K562 (cell line): ENCODE results near the gene GRAMD4. TPM values are rescaled to one million over a fixed set of nuclear protein-coding genes. Genes with fewer than 3 reads are reported as not detected.
A peak's percentile ranks its signal among the peaks of the same experiment; 100 is the strongest.

Experiments used
- ATAC-seq: fragments of 200-7000 bp; cut with Tn5 transposase; 3 replicates; pipeline ENCODE4 v1.9.1; 2020; ENCODE audit warnings: moderate library complexity
- BruUV-seq: library from RNA; stranded (reverse); fragments of 400-500 nt; replicated peaks from 2 replicates; lab custom pipeline; 2021; lab: Mats Ljungman, UMichigan
- CTCF ChIA-PET: fragments of 300-600 bp; formaldehyde crosslinking; extraction: SDS; loops from one replicate; lab custom pipeline; 2021; ENCODE audit warnings: low intra/inter-chr PET ratio; lab: Yijun Ruan, JAX
- POLR2A ChIA-PET: fragments of 300-600, 350-650 bp; sonication (Branson Sonifier 250); formaldehyde crosslinking; extraction: SDS; loops from one replicate; lab custom pipeline; 2021; ENCODE audit warnings: antibody characterized with exemption, inconsistent platforms; lab: Yijun Ruan, JAX
- DNase-seq, 4 experiments: peaks; one replicate each; pipeline versions ENCODE4 v3.0.0 to v3.0.0-alpha.2; 2011 to 2018; ENCODE audit warnings: low spot score in 3 of 4, mixed read lengths in 3 of 4; ENCODE audit errors: extremely low read depth in 1 of 4
- FAIRE-seq: peaks from 2 replicates; lab custom pipeline; 2011; peaks lifted over from hg19 to GRCh38; lab: Jason Lieb, UNC
- H2AFZ ChIP-seq: 2 replicates; pipeline ENCODE4 v1.6.0; 2011; ENCODE audit warnings: low read depth, low read length, control low read depth, inconsistent platforms
- H3K27ac ChIP-seq: fragments of 200-600 bp; 3 replicates; pipeline ENCODE4 v1.8.0; 2011; ENCODE audit warnings: low read depth, mild to moderate bottlenecking, control low read depth, inconsistent platforms, low read length, moderate library complexity, mixed read lengths; ENCODE audit errors: extremely low read depth
- H3K27me3 ChIP-seq, 2 experiments: fragments of 300-600 bp in 1 of 2; 2 replicates in 1 of 2; 3 replicates in 1 of 2; pipeline versions ENCODE4 v1.6.0 to v1.8.0; 2011; ENCODE audit warnings: inconsistent platforms in 2 of 2, low read length in 2 of 2, mild to moderate bottlenecking in 1 of 2, mixed read lengths in 1 of 2, moderate library complexity in 1 of 2; ENCODE audit not compliant: control insufficient read depth in 2 of 2, insufficient read depth in 2 of 2
- H3K36me3 ChIP-seq: fragments of 300-600 bp; 3 replicates; pipeline ENCODE4 v1.8.0; 2011; ENCODE audit warnings: mild to moderate bottlenecking, low read length, inconsistent platforms; ENCODE audit not compliant: control insufficient read depth, insufficient read depth
- H3K4me1 ChIP-seq, 2 experiments: fragments of 200-600 bp in 1 of 2; replicated peaks in 1 of 2; 2 replicates in 1 of 2; 3 replicates in 1 of 2; pipeline versions ENCODE4 v1.5.1 to v1.8.0; 2011; ENCODE audit warnings: inconsistent platforms in 2 of 2, low read length in 2 of 2, mild to moderate bottlenecking in 1 of 2, mixed read lengths in 1 of 2, moderate library complexity in 1 of 2; ENCODE audit not compliant: control insufficient read depth in 2 of 2, insufficient read depth in 2 of 2
- H3K4me2 ChIP-seq: 2 replicates; pipeline ENCODE4 v1.6.1; 2011; ENCODE audit warnings: low read length, control low read depth, inconsistent platforms, mixed read lengths; ENCODE audit not compliant: insufficient read depth
- H3K4me3 ChIP-seq: fragments of 200-600 bp; sonication (generic), shearing (Covaris generic); 2 replicates; pipeline ENCODE4 v1.5.1; 2016; ENCODE audit warnings: control low read depth, inconsistent platforms
- H3K79me2 ChIP-seq: fragments of 200-600 bp; 3 replicates; pipeline ENCODE4 v1.8.0; 2011; ENCODE audit warnings: low read length, inconsistent platforms; ENCODE audit not compliant: control insufficient read depth, insufficient read depth
- H3K9ac ChIP-seq, 2 experiments: 2 replicates each; pipeline versions ENCODE4 v1.6.0 to v1.6.1; 2011; ENCODE audit warnings: low read depth in 2 of 2, low read length in 2 of 2, control low read depth in 1 of 2, inconsistent platforms in 1 of 2, mild to moderate bottlenecking in 1 of 2, mixed read lengths in 1 of 2; ENCODE audit not compliant: insufficient read depth in 1 of 2
- H3K9me1 ChIP-seq: one replicate; pipeline ENCODE4 v1.6.0; 2011; ENCODE audit warnings: inconsistent platforms, mild to moderate bottlenecking, low read length, moderate library complexity; ENCODE audit not compliant: control insufficient read depth, insufficient read depth
- H3K9me3 ChIP-seq: replicated peaks from 2 replicates; pipeline ENCODE4 v1.5.1; 2011; ENCODE audit warnings: low read depth, low read length, inconsistent platforms; ENCODE audit not compliant: control insufficient read depth, insufficient read depth
- H4K20me1 ChIP-seq: replicated peaks from 2 replicates; pipeline ENCODE4 v1.6.1; 2011; ENCODE audit warnings: low read length, inconsistent platforms, mixed read lengths; ENCODE audit not compliant: control insufficient read depth, insufficient read depth
- E2F8 ChIP-seq: fragments of 450-650 bp; IDR thresholded peaks from 2 replicates; pipeline ENCODE4 v1.7.1; 2018; ENCODE audit warnings: mild to moderate bottlenecking, low read depth; ENCODE audit not compliant: partially characterized antibody
- GTF2A2 ChIP-seq: IDR thresholded peaks from 2 replicates; pipeline ENCODE4 v1.6.1; 2016; ENCODE audit warnings: mild to moderate bottlenecking, missing genetic modification characterization, missing compliant biosample characterization
- HDAC3 ChIP-seq: fragments of 450-650 bp; IDR thresholded peaks from 2 replicates; pipeline ENCODE4 v1.6.1; 2018; ENCODE audit warnings: borderline replicate concordance, mild to moderate bottlenecking, moderate library complexity; ENCODE audit not compliant: partially characterized antibody
- KDM1A ChIP-seq, 2 experiments: fragments of 450-650 bp; IDR thresholded peaks; 2 replicates each; pipeline ENCODE4 v1.6.1; 2016; ENCODE audit warnings: mild to moderate bottlenecking in 2 of 2
- MTA3 ChIP-seq: fragments of 450-650 bp; formaldehyde crosslinking; IDR thresholded peaks from 2 replicates; pipeline ENCODE4 v1.6.1; 2017; ENCODE audit warnings: mild to moderate bottlenecking, borderline replicate concordance
- MXD1 ChIP-seq: fragments of 250-450 bp; sonication (Bioruptor Pico); IDR thresholded peaks from 2 replicates; pipeline ENCODE4 v1.8.0; 2021; ENCODE audit warnings: borderline replicate concordance, mild to moderate bottlenecking, moderate library complexity; ENCODE audit not compliant: poor library complexity, severe bottlenecking
- NR3C1 ChIP-seq: sonication (generic); formaldehyde crosslinking; IDR thresholded peaks from 2 replicates; pipeline ENCODE4 v1.8.1; 2022; ENCODE audit warnings: missing genetic modification reagents
- PBX2 ChIP-seq, 2 experiments: IDR thresholded peaks in 1 of 2; conservative IDR thresholded peaks in 1 of 2; 2 replicates each; pipeline ENCODE4 v1.6.1; 2016; ENCODE audit warnings: low read depth in 2 of 2, mild to moderate bottlenecking in 1 of 2, missing compliant biosample characterization in 1 of 2, missing genetic modification characterization in 1 of 2, moderate library complexity in 1 of 2
- WHSC1 ChIP-seq: IDR thresholded peaks from one replicate; pipeline ENCODE4 v1.6.1; 2012; ENCODE audit warnings: low read length, control low read depth, inconsistent platforms
- ZFP30 ChIP-seq: fragments of 250-450 bp; sonication (Bioruptor Pico); IDR thresholded peaks from 2 replicates; pipeline ENCODE4 v1.8.0; 2022; ENCODE audit warnings: moderate library complexity, mild to moderate bottlenecking, inconsistent platforms, borderline replicate concordance
- ZNF140 ChIP-seq: fragments of 250-450 bp; sonication (Bioruptor Pico); IDR thresholded peaks from 2 replicates; pipeline ENCODE4 v1.8.0; 2021; ENCODE audit warnings: moderate library complexity, mild to moderate bottlenecking, inconsistent platforms
- ZNF253 ChIP-seq: fragments of 250-450 bp; sonication (Bioruptor Pico); conservative IDR thresholded peaks from 2 replicates; pipeline ENCODE4 v1.6.1; 2021; ENCODE audit warnings: mild to moderate bottlenecking
- ZNF408 ChIP-seq: fragments of 250-450 bp; sonication (Bioruptor Pico); IDR thresholded peaks from 2 replicates; pipeline ENCODE4 v1.4.0; 2020; ENCODE audit warnings: low read depth, mild to moderate bottlenecking, moderate library complexity
- ZNF431 ChIP-seq: sonication (generic); formaldehyde crosslinking; IDR thresholded peaks from 2 replicates; pipeline ENCODE4 v1.8.0; 2022; ENCODE audit warnings: mild to moderate bottlenecking, missing genetic modification reagents
- WGBS: fragments of 100-300 bp; shearing (Covaris generic); methylation state at CpG from one replicate; pipeline ENCODE4 v1.1.6; 2016; ENCODE audit warnings: low coverage, mixed read lengths; ENCODE audit not compliant: insufficient coverage; ENCODE audit errors: missing lambda C conversion rate; 5-methylcytosine and 5-hydroxymethylcytosine counted together
- in situ Hi-C: fragments of 300-500 bp; cut with MboI; formaldehyde crosslinking; loops from 4 replicates; pipeline ENCODE4 v1.15.0; 2018; ENCODE audit warnings: inconsistent platforms, mixed read lengths
- intact Hi-C: fragments of 100-400 bp; cut with micrococcal nuclease; formaldehyde crosslinking; loops from 2 replicates; pipeline ENCODE4 v1.14.2; 2022
- polyA plus RNA-seq, 8 experiments: library from polyadenylated mRNA; depleted of rRNA in 4 of 8; stranded (reverse) in 5 of 8; unstranded in 3 of 8; fragments of >200 nt; fragmentation: Nextera tagmentation in 2 of 8; fragmentation: Illumina TruSeq in 1 of 8; extraction: Ambion mirVana in 2 of 8; extraction: Trizol in 1 of 8; gene quantifications; 2 replicates each; pipeline versions ENCODE4 v1.2.1 to v1.2.3, GENCODE V29; 2011 to 2014; ENCODE audit warnings: inconsistent platforms in 1 of 8, missing spikeins in 1 of 8
- total RNA-seq, 7 experiments: library from RNA; depleted of rRNA in 6 of 7; stranded (reverse); fragments of >200 nt in 6 of 7; fragmentation: Illumina TruSeq in 2 of 7; extraction: Trizol in 2 of 7; gene quantifications; 2 replicates each; pipeline versions ENCODE4 v1.2.1 to v1.2.3, GENCODE V29; 2011 to 2021; ENCODE audit warnings: low replicate concordance in 1 of 7

GRAMD4 gene
- total and polyA plus RNA-seq, 9 of the 15 experiments (the other 6 are each of a cell fraction or from before 2014, with no cell fraction given): 0.18 to 44.8 (median 18.6) TPM

- no peak overlapping the region for H3K4me2 ChIP-seq
- no peaks in the 10 kb centered on the region for H4K20me1 ChIP-seq
- peaks cover 2% of the 10 kb centered on the region; the same call in 1 of the 3 replicates for H3K36me3 ChIP-seq
- WGBS: 95% methylated on average over 7 of the region's 12 CpGs
- DNase-seq (no peak), ATAC-seq (no peak)
- ChIA-PET CTCF (no interaction called here), POLR2A (no interaction called here)
- intact Hi-C loops (no loop called here), in situ Hi-C loops (no loop called here)
- H2AFZ ChIP-seq: no peak overlapping the region
- H3K9me3 ChIP-seq: peaks cover 1% of the 10 kb centered on the region; the same call in 1 of the 2 replicates
- no TSS peak for BruUV-seq
- no peaks in the 10 kb centered on the region for H3K9me1 ChIP-seq
- H3K4me1 ChIP-seq: peaks cover under 1 to 48% of the 10 kb centered on the region in 2 experiments; a peak in 3 of 5 replicates
- H3K79me2 ChIP-seq: peaks cover 80% of the 10 kb centered on the region
- H3K27me3 ChIP-seq: no peaks in the 10 kb centered on the region
- H3K4me3 ChIP-seq: no peak overlapping the region
- TF ChIP-seq ZNF253 (no peak), MTA3 (no peak), ZNF408 (CRISPR knock-in tag) (no peak), ZNF140 (CRISPR knock-in tag) (no peak), ZFP30 (CRISPR knock-in tag) (no peak), WHSC1 (no peak), MXD1 (no peak), NR3C1 (CRISPR knock-in tag) (no peak), PBX2 (CRISPR knock-in tag; IDR thresholded peaks at IDR 0.05; ENCODE audit: low read depth) (no peak), PBX2 (tag; conservative IDR thresholded peaks at IDR 0.05; ENCODE audit: low read depth) (no peak), GTF2A2 (no peak), ZNF431 (CRISPR knock-in tag) (no peak), KDM1A (IDR thresholded peaks at IDR 0.05) (no peak), HDAC3 (no peak), E2F8 (no peak)
- TF ChIP-seq, all 486 proteins: peak for 0
- Histone ChIP-seq H3K27ac (no peak overlapping the region), H3K9ac (0 out of 4 replicates have a peak overlapping the region, but pooled peaks of 1 of the 2 experiments have one; percentile 2)
- FAIRE-seq: no peak
Measured at GRCh38 chr22:46610356-46610755, 9.8 kb upstream of the GRAMD4 start.
